Measurements from ENCODE around the gene TCEA2. TPM values are rescaled to one million over a fixed set of nuclear protein-coding genes. Genes with fewer than 3 reads are reported as not detected.

TCEA2 gene
- total and polyA plus RNA-seq, 2 of the 13 experiments (the other 11 are each of a cell fraction or from before 2014, with no cell fraction given): 28.1 to 33.7 TPM

DNA sequence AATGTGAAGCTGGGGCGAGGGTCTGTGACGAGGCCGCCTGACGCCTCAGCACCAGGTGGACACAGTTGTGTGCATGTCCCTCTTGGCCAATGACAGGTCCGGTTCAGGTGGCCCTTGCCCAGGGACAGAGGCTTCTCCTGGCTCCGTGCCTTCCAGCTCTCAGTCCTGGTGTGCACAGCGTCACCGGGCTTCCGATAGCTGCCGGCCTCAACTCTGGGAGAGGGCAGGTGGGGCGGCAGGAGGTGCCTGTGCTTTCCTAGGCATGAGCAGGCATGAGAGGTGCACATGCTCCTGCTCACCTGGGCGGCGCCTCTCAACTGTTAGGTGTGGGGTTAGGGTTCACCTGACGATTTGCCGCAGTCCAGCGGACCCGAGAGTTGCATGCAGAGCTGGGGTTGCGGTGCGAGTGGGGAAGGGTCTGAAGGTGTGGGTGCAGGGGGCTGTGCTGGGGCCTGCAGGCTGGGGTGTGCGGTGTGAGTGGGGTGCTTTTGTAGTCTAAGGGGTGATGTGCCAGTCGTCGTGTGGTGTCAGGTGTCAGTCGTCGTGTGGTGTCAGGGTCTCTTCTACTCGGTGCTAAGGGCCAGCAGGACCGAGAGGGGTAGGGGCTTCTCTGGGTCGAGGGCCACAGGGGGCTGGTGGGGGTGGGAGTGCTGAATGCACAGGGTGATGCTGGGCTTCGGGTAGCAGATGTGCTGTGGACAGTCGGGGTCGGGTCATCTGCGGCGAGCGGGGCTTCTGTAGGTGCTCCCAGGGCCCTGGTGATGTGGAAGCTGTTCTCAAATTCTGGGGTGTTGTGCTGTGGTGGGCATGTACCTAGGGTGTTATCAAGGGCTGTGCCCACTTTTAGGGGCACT lies 9.8 kb upstream of the TCEA2 start (continued):
- TF ChIP-seq THYN1 (CRISPR knock-in tag; IDR thresholded peaks at IDR 0.05; ENCODE audit: borderline replicate concordance, low read depth) (no peak), KAT8 (CRISPR knock-in tag; IDR thresholded peaks at IDR 0.05) (0 out of 2 replicates have a peak, but pooled peaks have one; percentile 46), DNMT1 (CRISPR knock-in tag; IDR thresholded peaks at IDR 0.05) (no peak; the same call in 1 of the 2 replicates), ZNF121 (CRISPR knock-in tag; IDR thresholded peaks at IDR 0.05) (no peak), ZNF546 (CRISPR knock-in tag; conservative IDR thresholded peaks at IDR 0.05) (peak; percentile 97), ZNF547 (CRISPR knock-in tag; IDR thresholded peaks at IDR 0.05) (peak; percentile 45)
- TF ChIP-seq, protein P1, sequence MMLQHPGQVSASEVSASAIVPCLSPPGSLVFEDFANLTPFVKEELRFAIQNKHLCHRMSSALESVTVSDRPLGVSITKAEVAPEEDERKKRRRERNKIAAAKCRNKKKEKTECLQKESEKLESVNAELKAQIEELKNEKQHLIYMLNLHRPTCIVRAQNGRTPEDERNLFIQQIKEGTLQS (CRISPR knock-in tag; IDR thresholded peaks at IDR 0.05): no peak
- TF ChIP-seq, protein P2, sequence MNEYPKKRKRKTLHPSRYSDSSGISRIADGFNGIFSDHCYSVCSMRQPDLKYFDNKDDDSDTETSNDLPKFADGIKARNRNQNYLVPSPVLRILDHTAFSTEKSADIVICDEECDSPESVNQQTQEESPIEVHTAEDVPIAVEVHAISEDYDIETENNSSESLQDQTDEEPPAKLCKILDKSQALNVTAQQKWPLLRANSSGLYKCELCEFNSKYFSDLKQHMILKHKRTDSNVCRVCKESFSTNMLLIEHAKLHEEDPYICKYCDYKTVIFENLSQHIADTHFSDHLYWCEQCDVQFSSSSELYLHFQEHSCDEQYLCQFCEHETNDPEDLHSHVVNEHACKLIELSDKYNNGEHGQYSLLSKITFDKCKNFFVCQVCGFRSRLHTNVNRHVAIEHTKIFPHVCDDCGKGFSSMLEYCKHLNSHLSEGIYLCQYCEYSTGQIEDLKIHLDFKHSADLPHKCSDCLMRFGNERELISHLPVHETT (CRISPR knock-in tag; conservative IDR thresholded peaks at IDR 0.05): 0 out of 2 replicates have a peak, but pooled peaks have one; percentile 47
- TF ChIP-seq, protein P3, sequence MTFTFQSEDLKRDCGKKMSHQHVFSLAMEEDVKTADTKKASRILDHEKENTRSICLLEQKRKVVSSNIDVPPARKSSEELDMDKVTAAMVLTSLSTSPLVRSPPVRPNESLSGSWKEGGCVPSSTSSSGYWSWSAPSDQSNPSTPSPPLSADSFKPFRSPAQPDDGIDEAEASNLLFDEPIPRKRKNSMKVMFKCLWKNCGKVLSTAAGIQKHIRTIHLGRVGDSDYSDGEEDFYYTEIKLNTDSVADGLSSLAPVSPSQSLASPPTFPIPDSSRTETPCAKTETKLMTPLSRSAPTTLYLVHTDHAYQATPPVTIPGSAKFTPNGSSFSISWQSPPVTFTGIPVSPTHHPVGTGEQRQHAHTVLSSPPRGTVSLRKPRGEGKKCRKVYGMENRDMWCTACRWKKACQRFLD (CRISPR knock-in tag; IDR thresholded peaks at IDR 0.05; ENCODE audit: borderline replicate concordance): 0 out of 2 replicates have a peak, but pooled peaks have one; percentile 27
- TF ChIP-seq, protein P4, sequence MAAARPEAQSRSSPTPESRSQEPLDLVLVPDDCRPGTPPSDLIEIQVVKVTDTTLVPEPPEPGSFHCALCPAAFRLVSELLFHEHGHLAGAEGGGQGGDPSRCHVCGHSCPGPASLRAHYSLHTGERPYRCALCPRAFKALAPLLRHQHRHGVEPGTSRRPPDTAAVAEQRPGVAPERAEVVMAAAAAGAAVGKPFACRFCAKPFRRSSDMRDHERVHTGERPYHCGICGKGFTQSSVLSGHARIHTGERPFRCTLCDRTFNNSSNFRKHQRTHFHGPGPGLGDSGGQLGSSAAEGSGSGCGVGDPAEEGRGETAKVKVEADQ (CRISPR knock-in tag; IDR thresholded peaks at IDR 0.05; ENCODE audit: borderline replicate concordance): no peak
- TF ChIP-seq, protein P5, sequence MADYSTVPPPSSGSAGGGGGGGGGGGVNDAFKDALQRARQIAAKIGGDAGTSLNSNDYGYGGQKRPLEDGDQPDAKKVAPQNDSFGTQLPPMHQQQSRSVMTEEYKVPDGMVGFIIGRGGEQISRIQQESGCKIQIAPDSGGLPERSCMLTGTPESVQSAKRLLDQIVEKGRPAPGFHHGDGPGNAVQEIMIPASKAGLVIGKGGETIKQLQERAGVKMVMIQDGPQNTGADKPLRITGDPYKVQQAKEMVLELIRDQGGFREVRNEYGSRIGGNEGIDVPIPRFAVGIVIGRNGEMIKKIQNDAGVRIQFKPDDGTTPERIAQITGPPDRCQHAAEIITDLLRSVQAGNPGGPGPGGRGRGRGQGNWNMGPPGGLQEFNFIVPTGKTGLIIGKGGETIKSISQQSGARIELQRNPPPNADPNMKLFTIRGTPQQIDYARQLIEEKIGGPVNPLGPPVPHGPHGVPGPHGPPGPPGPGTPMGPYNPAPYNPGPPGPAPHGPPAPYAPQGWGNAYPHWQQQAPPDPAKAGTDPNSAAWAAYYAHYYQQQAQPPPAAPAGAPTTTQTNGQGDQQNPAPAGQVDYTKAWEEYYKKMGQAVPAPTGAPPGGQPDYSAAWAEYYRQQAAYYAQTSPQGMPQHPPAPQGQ (CRISPR knock-in tag; IDR thresholded peaks at IDR 0.05; ENCODE audit: borderline replicate concordance): no peak
- TF ChIP-seq, protein P6, sequence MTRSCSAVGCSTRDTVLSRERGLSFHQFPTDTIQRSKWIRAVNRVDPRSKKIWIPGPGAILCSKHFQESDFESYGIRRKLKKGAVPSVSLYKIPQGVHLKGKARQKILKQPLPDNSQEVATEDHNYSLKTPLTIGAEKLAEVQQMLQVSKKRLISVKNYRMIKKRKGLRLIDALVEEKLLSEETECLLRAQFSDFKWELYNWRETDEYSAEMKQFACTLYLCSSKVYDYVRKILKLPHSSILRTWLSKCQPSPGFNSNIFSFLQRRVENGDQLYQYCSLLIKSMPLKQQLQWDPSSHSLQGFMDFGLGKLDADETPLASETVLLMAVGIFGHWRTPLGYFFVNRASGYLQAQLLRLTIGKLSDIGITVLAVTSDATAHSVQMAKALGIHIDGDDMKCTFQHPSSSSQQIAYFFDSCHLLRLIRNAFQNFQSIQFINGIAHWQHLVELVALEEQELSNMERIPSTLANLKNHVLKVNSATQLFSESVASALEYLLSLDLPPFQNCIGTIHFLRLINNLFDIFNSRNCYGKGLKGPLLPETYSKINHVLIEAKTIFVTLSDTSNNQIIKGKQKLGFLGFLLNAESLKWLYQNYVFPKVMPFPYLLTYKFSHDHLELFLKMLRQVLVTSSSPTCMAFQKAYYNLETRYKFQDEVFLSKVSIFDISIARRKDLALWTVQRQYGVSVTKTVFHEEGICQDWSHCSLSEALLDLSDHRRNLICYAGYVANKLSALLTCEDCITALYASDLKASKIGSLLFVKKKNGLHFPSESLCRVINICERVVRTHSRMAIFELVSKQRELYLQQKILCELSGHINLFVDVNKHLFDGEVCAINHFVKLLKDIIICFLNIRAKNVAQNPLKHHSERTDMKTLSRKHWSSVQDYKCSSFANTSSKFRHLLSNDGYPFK (CRISPR knock-in tag; IDR thresholded peaks at IDR 0.05; ENCODE audit: borderline replicate concordance): peak; percentile 80; the same call in 1 of the 2 replicates
- TF ChIP-seq, protein P7, sequence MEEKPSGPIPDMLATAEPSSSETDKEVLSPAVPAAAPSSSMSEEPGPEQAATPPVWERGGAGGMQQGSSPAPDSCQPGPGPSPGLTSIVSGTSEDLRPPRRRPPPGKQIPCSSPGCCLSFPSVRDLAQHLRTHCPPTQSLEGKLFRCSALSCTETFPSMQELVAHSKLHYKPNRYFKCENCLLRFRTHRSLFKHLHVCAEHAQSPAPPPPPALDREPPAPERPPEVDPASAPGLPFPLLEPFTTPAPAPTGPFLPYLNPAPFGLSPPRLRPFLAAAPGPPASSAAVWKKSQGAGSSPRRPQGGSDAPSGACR (CRISPR knock-in tag; IDR thresholded peaks at IDR 0.05): no peak; the same call in 1 of the 2 replicates
- TF ChIP-seq, protein P8, sequence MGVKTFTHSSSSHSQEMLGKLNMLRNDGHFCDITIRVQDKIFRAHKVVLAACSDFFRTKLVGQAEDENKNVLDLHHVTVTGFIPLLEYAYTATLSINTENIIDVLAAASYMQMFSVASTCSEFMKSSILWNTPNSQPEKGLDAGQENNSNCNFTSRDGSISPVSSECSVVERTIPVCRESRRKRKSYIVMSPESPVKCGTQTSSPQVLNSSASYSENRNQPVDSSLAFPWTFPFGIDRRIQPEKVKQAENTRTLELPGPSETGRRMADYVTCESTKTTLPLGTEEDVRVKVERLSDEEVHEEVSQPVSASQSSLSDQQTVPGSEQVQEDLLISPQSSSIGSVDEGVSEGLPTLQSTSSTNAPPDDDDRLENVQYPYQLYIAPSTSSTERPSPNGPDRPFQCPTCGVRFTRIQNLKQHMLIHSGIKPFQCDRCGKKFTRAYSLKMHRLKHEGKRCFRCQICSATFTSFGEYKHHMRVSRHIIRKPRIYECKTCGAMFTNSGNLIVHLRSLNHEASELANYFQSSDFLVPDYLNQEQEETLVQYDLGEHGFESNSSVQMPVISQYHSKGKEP (CRISPR knock-in tag; IDR thresholded peaks at IDR 0.05): no peak
